Activated CD4-positive, alpha-beta T cell treated with anti-CD3 and anti-CD28 coated beads, Interleukin-2, Interleukin-6, amounts not matched to agents 100 ng/mL and 50 ng/mL, durations not matched to agents 16 hours and 8 hours (primary cell): Measurements from ENCODE around the gene PBOV1.

Experiments
- DNase-seq: peaks from one replicate; pipeline ENCODE4 v3.0.0-alpha.2; 2020

Gene PBOV1

DNA sequence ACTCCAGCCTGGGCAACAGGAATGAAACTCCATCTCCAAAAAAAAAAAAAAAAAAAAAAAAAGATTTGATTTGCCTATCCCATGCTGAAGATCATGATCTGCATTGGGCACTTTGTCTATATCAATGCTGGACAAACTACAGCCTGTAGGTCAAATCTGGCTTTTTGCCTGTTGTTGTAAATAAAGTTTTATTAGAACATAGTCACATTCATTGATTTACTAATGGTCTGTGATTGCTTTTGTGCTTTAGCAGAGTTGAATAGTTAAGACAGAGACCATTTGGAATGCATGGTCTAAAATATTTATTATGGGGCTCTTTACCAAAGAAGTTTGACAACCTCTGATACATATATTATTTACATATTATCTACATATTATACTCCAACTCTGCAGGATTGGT lies 14.0 kb downstream of the PBOV1 start:
- no peak for DNase-seq

DNA sequence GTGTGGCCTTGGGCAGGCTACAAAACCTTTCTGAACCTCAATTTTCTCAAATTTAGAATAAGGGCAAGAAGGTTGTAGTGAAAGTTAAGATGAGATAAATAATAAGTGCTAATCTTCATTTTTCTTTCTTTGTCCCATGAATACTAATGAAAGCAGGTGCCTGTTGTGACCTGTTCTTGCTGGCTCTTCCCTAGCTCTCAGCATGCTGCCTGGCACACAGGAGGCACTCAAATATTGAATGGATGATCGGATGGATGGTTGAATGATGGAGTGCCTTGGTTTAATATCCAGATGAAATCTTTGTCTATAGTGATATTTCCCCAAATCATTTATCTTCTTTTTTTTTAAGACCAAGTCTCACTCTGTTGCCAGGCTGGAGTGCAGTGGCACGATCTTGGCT lies 15.0 kb downstream of the PBOV1 start:
- no peak for DNase-seq

DNA sequence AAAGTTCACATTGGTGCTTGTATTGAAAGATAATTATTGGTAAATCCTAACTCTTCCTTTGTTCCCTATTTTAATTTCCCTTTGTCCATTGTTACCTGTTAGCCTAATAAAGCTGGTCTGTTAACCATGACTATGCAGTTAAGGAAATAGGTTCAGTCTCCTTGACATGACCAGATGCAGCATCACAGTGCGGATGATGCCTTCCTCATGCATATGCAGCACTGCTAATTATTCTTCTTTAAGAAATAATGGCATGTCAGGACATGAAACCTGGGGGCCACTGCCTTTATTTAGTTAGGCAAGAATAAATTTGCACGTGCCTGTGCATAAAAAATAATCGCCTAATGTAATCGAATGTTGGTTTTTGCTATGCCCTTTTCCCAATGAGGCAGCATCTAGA lies 16.5 kb downstream of the PBOV1 start:
- DNase-seq = no peak

DNA sequence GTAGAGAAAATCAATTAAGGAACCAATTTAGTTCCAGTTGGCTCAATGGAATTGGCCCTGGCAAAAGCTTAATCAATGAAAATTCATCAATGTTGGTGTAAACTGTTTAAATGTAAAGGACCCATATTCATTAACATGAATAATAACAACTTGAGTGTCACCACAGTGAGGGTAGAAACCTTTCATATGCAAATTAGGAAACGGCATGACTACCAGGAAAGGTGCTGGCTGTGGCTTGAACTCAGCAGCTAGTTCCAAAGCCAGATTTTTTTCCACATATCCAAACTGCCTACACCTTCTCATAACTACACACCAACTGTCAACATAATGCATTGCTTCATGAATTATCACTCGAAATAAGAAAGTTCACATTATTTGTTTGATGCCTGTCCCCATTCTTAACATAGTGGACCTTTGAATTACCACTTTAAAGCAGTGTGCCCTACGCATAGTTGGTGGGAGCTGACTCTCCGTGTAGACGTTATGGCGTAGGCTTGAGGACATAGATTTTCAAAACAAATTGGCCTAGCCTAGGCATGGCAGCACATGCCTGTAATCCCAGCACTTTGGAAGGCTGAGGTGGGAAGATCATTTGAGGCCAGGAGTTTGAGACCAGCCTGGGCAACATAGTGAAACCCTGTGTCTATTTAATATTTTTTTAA lies 19.7 kb downstream of the PBOV1 start:
- no peak for DNase-seq

DNA sequence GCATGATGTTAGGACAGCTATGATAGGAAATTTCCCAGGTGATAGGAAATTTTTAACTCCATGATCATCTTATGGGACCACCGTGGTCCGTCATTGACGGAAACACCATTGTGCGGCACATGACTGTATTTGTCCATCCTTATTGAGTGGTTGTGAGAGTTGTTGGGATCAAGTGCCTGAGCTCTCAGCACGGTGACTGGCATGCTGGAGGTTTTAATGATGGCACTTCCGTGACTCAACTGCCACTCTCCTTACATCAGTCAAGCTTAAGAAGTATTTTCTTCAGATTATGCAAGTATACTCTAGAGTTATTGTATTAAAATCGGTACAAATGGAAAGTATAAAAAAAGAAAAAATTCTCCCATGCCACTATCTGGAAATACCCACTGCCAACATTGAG lies 20.7 kb downstream of the PBOV1 start:
- DNase-seq = no peak

DNA sequence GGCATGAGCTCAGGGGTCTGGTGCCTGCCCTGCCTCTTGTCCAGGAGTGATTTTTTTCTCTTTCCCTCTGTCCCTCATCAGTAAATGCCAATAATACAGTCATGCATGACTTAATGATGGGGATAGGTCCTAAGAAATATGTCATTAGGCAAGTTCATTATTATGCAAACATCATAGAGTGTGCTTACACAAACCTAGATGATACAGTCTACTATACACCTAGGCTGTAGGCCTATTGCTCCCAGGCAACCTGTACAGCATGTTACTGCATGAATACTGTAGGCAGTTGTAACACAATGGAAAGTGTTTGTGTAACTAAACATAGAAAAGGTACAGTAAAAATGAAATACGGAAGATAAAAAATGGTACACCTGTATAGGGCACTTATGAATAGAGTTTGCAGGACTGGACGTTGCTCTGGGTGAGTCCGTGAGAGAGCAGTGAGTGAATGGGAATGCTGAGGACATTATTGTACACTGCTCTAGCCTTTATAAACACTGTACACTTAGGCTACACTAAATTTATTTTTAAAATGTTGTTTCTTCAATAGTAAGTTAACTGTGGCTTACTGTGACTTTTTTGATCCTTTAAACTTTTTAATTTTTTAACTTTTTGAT lies 22.1 kb downstream of the PBOV1 start:
- DNase-seq = no peak

DNA sequence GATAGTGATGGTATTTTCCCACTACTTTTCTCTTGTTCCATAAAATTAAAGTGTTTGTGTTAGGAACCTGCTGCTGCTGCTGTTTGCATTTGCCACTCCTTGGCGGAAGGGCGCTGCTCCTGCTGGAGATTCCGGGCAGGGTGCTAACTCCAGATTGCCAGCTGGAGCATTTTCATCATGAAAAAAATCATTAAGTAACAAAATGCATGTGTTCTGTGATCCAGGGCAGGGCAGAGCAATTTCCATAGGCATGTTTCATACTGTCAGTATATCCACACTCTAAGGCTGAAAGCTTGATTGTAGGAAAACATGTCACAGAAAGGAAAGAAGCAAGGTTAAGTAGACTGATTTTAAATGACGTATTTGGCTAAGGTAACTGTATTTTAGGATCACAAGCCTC lies 24.0 kb downstream of the PBOV1 start:
- no peak for DNase-seq

DNA sequence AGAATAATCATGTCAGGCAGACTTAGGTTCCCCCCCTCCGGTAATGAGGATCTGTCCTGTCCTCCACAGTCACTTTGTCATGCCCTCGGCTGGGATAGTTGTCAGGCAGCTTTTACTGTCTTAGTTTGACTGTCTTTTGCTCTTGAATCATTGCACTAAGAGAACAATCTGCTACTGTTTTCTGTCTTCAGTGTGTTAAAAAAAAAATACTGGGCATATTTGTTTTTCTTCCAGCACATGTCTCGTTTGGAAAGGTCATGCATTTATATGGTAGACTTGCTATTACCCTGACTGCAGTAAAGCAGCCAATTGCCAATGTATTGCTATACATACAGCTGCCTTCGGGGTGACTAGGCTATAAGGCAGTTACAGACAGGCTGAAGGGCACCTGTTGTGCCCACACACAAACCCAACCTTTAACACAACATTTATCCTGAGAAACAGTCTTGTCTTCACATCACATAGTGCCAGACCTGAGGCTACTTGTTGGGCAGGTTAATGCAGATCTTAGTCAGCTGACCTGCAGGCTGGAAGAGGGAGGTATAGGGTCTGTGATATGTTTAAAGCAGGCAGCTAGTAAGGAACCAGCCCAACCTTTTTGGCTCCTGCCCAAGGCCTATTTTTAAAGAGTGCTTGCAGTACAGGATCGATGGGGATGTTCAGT lies 29.9 kb downstream of the PBOV1 start:
- no peak for DNase-seq

DNA sequence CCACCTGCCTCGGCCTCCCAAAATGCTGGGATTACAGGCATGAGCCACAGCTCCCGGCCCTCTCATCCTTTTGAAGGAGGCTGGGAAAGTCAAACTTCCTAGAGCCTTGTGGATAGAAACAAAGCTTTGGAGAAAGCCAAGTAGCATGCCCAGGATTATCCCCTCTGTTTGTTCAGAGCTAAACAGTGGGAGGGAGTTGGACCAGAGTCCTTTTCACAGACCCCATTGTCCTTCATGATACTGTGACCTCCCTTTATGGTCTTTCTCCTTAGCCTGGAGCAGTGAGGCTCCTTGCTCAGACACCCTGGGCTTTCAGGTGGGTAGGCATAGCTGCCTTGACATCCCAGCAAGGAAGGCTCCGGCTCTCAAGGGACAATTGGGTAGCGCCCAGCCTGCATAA lies 31.1 kb downstream of the PBOV1 start:
- no peak for DNase-seq

DNA sequence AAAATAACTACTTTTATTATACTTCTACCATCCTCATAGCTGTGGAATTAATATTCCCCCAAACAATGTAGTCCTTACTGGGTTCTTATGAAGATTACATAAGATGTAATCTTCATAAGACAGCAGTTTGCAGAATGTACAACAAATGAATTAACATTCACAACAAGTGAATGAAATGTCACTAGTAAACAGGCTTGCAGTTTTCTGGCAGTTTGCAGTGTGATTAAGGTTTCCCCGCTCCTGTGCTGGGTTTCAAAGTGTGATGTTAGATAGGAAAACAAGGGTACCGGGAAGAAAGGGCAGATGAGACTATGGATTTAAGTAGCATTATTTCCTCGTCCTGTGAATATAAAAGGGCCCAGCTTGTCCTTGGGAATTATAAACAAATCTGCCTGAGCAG lies 34.1 kb downstream of the PBOV1 start:
- DNase-seq = no peak

DNA sequence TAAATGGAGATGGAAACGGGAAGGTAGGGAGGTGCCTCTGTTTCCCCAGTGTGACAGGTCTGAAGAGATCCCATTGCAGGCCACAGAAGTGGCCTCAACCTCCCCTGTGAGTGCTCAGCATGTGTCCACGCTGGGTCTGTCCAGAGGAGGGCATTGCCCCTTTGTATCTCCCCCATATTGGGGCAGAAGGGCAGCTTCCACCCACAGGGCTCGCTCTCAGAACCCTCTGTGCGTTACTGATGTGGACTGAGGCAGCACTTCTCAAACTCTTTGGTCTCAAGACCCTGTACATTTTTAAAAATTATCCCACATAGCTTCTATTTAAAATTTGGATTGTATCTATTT lies 34.5 kb downstream of the PBOV1 start:
- no peak for DNase-seq

DNA sequence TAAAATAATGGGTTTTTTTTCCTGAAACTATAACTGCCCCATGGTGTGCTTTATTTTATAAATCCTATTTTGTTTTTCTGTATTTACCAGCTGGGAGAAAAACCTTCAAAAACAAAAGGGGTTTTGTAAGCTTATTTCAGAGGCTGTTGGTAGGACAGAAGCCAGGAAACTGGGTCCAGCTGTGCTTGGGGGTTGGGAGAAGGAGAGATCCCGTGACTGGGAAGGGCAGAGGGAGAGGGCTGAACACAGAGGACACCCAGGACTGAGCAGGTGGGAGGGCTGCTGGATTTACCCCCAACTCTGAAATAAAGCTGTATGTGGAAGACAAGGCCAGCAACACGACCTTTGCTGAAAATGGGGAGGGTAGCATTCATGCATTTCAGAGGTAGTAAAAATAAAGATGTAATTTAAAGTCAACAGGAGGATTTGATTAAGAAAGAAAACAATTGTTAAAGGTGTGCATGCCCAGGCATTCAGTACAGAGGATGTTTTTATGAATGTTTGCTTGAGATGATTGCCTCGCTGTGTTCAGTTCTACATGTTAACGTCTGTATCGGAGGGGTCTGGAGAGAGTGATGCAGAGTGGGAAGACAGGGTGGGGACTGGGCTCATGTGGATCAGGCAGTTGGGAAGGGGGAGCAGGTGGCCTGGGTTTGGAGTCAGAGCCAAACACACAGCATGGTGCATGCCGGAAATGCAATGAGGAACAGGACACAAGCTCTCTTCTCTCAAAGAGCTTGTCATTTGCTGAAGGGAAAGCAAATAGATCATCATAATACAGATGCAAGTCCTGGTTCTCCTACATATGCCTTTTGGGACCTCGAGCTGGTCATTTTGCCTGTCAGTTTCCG lies 35.1 kb downstream of the PBOV1 start:
- DNase-seq = no peak

DNA sequence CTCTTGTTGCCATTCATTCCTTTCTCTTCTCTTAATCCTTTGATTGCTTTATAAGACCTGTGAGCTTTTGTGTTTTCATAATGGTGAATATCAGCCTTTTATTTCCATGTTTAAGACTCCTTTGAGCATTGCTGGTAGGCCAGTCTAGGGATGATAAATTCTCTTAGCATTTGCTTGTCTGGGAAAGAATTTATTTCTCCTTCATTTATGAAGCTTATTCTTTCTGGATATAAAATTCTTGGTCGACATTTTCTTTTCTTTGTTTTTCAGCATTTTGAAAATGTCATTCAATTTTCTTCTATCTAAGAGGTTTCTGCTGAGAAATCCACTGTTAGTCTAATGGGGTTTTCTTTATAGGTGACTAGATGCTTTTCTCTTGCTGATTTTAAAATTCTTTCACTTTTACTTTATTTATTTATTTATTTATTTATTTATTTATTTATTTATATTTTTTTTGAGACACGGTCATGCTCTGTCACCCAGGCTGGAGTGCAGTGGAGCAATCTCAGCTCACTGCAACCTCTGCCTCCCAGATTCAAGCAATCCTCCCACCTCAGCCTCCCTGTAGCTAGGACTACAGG lies 41.5 kb downstream of the PBOV1 start:
- DNase-seq = no peak

DNA sequence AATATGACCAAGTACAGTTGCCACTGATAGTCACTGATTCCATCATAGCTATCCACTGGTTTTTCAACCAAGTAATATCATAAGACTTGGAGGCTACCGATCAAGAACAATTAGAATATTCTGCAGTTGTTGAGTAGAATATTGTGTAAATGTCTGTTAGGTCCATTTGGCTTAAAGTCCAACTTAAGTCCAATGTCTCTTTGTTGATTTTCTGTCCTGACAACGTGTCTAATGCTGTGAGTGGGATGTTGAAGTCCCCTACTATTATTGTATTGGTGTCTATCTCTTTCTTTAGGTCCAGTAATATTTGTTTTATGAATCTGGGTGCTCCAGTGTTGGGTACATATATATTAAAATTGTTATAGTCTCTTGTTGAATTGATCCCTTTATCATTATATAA lies 42.7 kb downstream of the PBOV1 start:
- no peak for DNase-seq
